Right atrium auricular region (tissue), 2 donors: ENCODE data around the gene LARP4B. TPM values are rescaled to one million over a fixed set of nuclear protein-coding genes. Genes with fewer than 3 reads are reported as not detected.

Source experiments
- DNase-seq: peaks from one replicate; pipeline ENCODE4 v3.0.0-alpha.2; 2019; ENCODE audit warnings: low spot score
- H3K27ac ChIP-seq, 2 donors: fragments of 200-600 bp; sonication (generic); 1 replicate in 1 of 2; 2 replicates in 1 of 2; pipeline ENCODE4 v1.5.1; 2016 to 2019
- H3K27me3 ChIP-seq, 2 donors: fragments of 200-600 bp; sonication (generic); one replicate each; pipeline versions ENCODE4 v1.5.1 to v1.6.0; 2017 to 2019
- H3K36me3 ChIP-seq: fragments of 200-600 bp; sonication (generic); one replicate; pipeline ENCODE4 v1.5.1; 2016
- H3K4me1 ChIP-seq, 2 donors: fragments of 200-600 bp; sonication (generic); one replicate each; pipeline versions ENCODE4 v1.5.1 to v1.6.0; 2017 to 2019
- H3K4me3 ChIP-seq, 2 donors: fragments of 200-600 bp; sonication (generic); 1 replicate in 1 of 2; 2 replicates in 1 of 2; pipeline ENCODE4 v1.5.1; 2017 to 2019; ENCODE audit warnings: mild to moderate bottlenecking in 1 of 2, moderate library complexity in 1 of 2
- H3K9me3 ChIP-seq, 2 donors: fragments of 200-600 bp; sonication (generic); one replicate each; pipeline ENCODE4 v1.5.1; 2019
- total RNA-seq, 2 donors: library from RNA; depleted of rRNA; stranded (reverse); fragments of >200 nt; gene quantifications; one replicate each; pipeline ENCODE4 v1.1.0, GENCODE V29; 2016
- TF ChIP-seq, protein P1 (sequence below), 2 donors: fragments of 200-600 bp; sonication (generic); IDR thresholded peaks; one replicate each; pipeline ENCODE4 v1.5.1; 2019; ENCODE audit warnings: antibody characterized with exemption in 2 of 2

Gene LARP4B
- total RNA-seq, 2 donors from 2014 or later, result 24.2 to 26.1 TPM

DNA sequence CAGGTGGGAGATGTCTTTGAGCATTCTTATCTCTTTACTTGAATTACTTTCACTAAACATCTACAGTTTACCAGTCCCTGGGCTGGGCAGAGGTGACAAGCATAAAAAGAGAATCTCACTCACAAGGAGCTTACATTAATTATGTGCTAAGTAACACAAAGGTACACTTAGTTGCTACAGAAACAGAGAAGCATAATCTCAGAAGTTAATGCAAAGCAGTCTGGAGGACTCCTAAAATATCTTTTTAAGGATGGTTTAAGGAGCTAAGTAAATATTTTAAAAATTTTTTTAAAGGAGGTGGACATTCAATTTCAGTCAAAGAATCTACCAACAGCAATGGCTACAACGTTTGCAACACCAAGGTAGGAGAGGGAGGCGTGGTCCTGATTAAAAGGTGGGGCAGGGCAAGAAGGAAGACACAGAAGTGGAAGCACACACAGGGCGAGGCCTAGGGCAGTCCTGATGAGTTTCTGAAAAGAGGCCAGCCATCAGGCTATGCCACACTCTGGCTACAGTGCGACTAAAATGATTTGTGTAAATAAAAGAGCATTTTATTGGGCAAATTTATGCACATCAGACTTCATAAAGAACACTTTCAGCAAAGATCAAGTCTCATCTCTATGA lies 5.3 kb downstream of the LARP4B start:
- Histone ChIP-seq H3K4me1 (peaks cover 0 to 63% of the 10 kb centered on the region in 2 donors), H3K27ac (no peak overlapping the region), H3K9me3 (no peaks in the 10 kb centered on the region), H3K27me3 (no peaks in the 10 kb centered on the region), H3K4me3 (no peak overlapping the region), H3K36me3 (no peaks in the 10 kb centered on the region)
- DNase-seq, result no peak
- TF ChIP-seq, protein P1, sequence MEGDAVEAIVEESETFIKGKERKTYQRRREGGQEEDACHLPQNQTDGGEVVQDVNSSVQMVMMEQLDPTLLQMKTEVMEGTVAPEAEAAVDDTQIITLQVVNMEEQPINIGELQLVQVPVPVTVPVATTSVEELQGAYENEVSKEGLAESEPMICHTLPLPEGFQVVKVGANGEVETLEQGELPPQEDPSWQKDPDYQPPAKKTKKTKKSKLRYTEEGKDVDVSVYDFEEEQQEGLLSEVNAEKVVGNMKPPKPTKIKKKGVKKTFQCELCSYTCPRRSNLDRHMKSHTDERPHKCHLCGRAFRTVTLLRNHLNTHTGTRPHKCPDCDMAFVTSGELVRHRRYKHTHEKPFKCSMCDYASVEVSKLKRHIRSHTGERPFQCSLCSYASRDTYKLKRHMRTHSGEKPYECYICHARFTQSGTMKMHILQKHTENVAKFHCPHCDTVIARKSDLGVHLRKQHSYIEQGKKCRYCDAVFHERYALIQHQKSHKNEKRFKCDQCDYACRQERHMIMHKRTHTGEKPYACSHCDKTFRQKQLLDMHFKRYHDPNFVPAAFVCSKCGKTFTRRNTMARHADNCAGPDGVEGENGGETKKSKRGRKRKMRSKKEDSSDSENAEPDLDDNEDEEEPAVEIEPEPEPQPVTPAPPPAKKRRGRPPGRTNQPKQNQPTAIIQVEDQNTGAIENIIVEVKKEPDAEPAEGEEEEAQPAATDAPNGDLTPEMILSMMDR (IDR thresholded peaks at IDR 0.05), result no peak

DNA sequence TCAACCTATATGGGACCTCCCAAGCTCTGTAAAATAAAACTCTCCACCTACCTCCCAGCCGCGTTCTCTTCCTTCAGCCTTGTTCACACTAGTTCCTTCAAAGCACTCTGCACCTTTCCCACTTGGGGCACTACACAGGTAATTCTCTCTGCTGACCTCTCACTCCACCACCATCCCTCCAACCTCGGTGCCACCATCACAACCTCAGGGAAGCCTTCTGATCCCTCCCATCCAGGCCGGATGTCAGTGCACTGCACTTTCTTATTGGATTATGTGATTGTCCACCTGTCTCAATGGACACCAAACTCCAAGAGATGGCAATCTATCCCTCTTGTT lies 7.0 kb downstream of the LARP4B start:
- Histone ChIP-seq H3K27me3 (no peaks in the 10 kb centered on the region), H3K36me3 (no peaks in the 10 kb centered on the region), H3K9me3 (no peaks in the 10 kb centered on the region), H3K27ac (no peak overlapping the region), H3K4me3 (no peak overlapping the region), H3K4me1 (peaks cover 0 to 66% of the 10 kb centered on the region in 2 donors)
- TF ChIP-seq, protein P1 (IDR thresholded peaks at IDR 0.05), result no peak
- no peak for DNase-seq

DNA sequence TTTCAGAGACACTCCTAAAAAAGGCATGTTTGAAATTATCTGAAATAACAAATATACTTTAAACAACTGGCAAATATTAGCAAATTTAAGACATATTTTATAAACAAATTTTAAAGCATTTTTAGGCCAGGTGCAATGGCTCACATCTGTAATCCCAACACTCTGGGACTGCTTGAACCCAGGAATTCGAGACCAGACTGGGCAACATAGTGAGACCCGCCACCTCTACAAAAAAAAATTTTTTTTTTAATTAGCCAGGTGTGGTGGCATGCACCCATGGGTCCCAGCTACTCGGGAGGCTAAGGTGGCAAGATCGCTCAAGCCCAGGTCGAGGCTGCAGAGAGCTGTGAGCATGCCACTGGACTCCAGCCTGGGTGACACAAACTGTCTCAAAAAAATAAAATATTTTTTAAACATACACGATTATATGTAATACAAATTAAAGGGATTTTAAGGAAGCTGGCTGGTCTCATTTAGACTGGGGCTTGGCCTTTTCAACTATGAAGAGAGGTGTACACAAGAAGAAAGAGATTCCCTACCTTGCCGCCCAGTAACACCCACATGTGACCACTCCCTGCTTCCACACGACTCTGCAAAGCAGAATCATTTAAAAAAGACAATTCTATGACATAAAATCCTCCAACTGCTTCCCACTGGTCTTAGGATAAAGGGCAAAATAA lies 7.5 kb downstream of the LARP4B start:
- no peak for DNase-seq
- Histone ChIP-seq H3K4me3 (no peak overlapping the region), H3K27me3 (no peaks in the 10 kb centered on the region), H3K27ac (no peak overlapping the region), H3K9me3 (no peaks in the 10 kb centered on the region), H3K4me1 (peaks cover 0 to 66% of the 10 kb centered on the region in 2 donors), H3K36me3 (no peaks in the 10 kb centered on the region)
- TF ChIP-seq, protein P1 (IDR thresholded peaks at IDR 0.05), result no peak

GRCh38 chr10:921471-922414 lies 9.8 kb downstream of the LARP4B start:
- TF ChIP-seq, protein P1 (IDR thresholded peaks at IDR 0.05), result no peak
- Histone ChIP-seq H3K27ac (no peak overlapping the region), H3K4me3 (no peak overlapping the region), H3K9me3 (no peaks in the 10 kb centered on the region), H3K4me1 (peaks cover 0 to 50% of the 10 kb centered on the region in 2 donors), H3K27me3 (no peaks in the 10 kb centered on the region), H3K36me3 (no peaks in the 10 kb centered on the region)
- no peak for DNase-seq

- no peak for DNase-seq
- Histone ChIP-seq H3K9me3 (no peaks in the 10 kb centered on the region), H3K36me3 (no peaks in the 10 kb centered on the region), H3K27ac (peak overlapping the region in 1 of 2 donors; percentile 35), H3K4me1 (peaks cover 0 to 49% of the 10 kb centered on the region in 2 donors), H3K4me3 (no peak overlapping the region), H3K27me3 (no peaks in the 10 kb centered on the region)
- TF ChIP-seq, protein P1 (IDR thresholded peaks at IDR 0.05), result no peak
Measured at GRCh38 chr10:920450-920849, 11.1 kb downstream of the LARP4B start.
